Erythroblast (primary cell): ENCODE results near the gene OPA1.
"Not testable (repeated sequence)": the region's sequence is repeated elsewhere in the genome, so short reads cannot be mapped to it uniquely, and the experiment has no call there.

Experiments used
- GATA1 ChIP-seq: IDR thresholded peaks from 2 replicates; pipeline ENCODE4 v1.6.1; 2011; ENCODE audit warnings: low read depth, mild to moderate bottlenecking, control low read depth, low read length, moderate library complexity
- POLR2A ChIP-seq: IDR thresholded peaks from 2 replicates; pipeline ENCODE4 v1.6.1; 2011; ENCODE audit warnings: mild to moderate bottlenecking, low read length

- TF ChIP-seq POLR2A, GATA1: not testable (repeated sequence)
Observed at GRCh38 chr3:193606892-193607291, 13.9 kb downstream of the OPA1 start.
